HL-60 (cell line): Measurements from ENCODE around the gene PPP2R2D.

Experiments used
- CTCF ChIP-seq: IDR thresholded peaks from one replicate; pipeline ENCODE4 v1.5.1; 2011; ENCODE audit warnings: low read length, control low read depth, inconsistent platforms; ENCODE audit not compliant: insufficient read depth
- GABPA ChIP-seq: IDR thresholded peaks from 2 replicates; pipeline ENCODE4 v1.6.1; 2012; ENCODE audit warnings: low read depth
- TF ChIP-seq, protein P1 (sequence below): IDR thresholded peaks from 2 replicates; pipeline ENCODE4 v1.6.1; 2012; ENCODE audit warnings: low read depth; ENCODE audit not compliant: insufficient replicate concordance

- no peak for TF ChIP-seq CTCF
- TF ChIP-seq GABPA, result no peak
- TF ChIP-seq, protein P1, sequence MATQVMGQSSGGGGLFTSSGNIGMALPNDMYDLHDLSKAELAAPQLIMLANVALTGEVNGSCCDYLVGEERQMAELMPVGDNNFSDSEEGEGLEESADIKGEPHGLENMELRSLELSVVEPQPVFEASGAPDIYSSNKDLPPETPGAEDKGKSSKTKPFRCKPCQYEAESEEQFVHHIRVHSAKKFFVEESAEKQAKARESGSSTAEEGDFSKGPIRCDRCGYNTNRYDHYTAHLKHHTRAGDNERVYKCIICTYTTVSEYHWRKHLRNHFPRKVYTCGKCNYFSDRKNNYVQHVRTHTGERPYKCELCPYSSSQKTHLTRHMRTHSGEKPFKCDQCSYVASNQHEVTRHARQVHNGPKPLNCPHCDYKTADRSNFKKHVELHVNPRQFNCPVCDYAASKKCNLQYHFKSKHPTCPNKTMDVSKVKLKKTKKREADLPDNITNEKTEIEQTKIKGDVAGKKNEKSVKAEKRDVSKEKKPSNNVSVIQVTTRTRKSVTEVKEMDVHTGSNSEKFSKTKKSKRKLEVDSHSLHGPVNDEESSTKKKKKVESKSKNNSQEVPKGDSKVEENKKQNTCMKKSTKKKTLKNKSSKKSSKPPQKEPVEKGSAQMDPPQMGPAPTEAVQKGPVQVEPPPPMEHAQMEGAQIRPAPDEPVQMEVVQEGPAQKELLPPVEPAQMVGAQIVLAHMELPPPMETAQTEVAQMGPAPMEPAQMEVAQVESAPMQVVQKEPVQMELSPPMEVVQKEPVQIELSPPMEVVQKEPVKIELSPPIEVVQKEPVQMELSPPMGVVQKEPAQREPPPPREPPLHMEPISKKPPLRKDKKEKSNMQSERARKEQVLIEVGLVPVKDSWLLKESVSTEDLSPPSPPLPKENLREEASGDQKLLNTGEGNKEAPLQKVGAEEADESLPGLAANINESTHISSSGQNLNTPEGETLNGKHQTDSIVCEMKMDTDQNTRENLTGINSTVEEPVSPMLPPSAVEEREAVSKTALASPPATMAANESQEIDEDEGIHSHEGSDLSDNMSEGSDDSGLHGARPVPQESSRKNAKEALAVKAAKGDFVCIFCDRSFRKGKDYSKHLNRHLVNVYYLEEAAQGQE, result no peak
Measured at GRCh38 chr10:131931981-131932380, 31.2 kb downstream of the PPP2R2D start.
